ENCODE data around the gene SIRT5. TPM values are rescaled to one million over a fixed set of nuclear protein-coding genes. Genes with fewer than 3 reads are reported as not detected.

SIRT5 gene
- total RNA-seq, 2 donors from 2014 or later = 8.9 to 11.7 TPM

DNA sequence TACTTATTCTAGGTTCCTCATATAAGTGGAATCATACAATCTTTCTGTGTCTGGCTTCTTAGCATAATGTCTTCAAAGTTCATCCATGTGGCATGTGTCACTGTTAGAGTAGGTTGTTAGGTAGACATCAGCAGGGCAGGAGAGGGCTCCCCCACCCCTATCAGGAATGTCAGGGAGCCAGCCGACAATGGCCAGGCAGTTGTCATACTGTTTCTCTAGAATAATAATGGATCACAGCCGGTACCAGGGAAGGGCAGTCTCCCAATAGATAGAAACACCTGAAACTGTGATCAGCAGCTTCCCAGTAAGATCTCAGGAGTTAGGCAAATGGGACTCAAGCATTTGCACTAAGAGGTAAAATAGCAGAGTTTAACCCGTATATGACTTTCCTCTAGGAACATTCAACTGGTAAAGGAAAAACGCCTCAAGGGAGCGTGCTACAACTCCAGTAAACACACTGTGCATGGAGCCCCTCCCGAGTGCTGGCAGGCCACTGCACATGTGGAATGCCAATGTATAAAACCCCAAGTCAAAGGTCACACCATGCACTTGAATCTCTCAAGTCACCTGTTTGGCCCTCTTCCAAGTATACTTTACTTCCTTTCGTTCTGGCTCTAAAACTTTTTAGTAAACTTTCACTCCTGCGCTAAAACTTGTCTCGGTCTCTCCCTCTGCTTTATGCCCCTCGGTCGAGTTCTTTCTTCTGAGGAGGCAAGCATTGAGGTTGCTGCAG, 29.8 kb upstream of the SIRT5 start:
- no peak for DNase-seq (ENCODE audit: low spot score)
- intact Hi-C loops (cut with DNase I) = no loop called here

DNA sequence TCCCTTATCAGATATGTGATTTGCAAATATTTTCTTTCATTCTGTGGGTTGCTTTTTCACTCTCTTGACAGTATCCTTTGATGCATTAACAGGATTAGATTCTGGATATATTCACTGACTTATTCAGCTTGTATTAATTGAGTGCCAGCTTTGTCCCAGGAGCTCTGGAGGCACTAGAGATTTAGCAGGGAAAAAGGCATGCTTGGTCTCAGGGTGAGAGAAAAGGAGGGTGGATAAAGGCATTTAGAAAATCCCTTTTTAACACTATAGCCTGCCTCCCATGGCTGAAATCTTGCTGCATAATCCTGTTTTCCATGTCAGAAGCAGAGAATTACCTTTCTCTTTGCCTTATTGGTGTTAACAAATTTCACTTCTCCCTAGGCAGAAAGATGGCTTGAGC, 28.5 kb upstream of the SIRT5 start:
- DNase-seq (ENCODE audit: low spot score) = no peak
- intact Hi-C loops (cut with DNase I) = no loop called here

DNA sequence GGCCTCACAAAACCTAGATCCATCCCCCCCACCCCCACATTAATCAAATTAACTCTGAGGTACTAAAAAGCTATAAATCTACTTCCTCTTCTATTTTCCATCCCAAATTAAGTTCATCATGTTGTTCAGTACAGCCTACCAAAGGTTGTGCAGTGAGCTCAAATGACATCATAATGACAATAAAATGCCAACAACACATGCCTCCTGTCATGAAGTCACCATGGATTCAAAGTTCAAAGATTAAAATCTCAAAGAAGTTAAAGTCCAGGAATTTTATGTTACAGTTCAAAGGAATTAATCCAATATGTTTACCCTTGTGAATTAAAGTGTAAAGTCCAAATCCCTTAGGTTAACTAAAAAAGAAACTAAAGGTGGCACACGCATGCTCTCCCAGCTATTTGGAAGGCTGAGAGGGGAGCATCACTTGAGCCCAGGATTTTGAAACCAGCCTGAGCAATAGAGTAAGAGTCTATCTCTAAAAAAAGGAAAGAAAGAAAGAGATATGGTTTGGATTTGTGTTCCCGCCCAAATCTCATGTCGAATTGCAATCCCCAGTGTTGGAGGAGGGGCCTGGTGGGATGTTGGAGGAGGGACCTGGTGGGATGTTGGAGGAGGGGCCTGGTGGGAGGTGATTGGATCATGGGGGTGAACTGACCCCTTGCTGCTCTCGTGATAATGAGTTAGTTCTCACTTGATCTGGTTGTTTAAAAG, 25.7 kb upstream of the SIRT5 start:
- intact Hi-C loops (cut with DNase I) = no loop called here
- no peak for DNase-seq (ENCODE audit: low spot score)

DNA sequence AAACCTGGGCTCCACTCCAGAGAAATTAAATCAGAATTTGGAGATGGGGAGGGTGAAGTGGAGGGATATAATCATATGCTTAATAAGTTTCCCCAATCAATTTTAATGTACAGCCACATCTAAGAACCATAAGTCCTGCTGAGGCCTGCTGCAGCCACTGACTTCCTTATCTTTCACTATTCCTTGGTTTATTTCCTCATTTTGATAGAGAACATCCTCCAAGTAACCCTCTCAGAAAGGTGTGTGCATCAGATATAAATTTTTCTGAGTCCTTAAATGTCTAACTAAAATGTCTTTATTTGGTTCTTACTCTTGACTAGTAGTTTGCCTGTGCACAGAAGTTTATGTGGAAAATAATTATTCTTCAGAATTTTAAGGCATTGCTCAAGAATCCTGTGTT, 23.7 kb upstream of the SIRT5 start:
- intact Hi-C loops (cut with DNase I) = no loop called here
- no peak for DNase-seq (ENCODE audit: low spot score)

DNA sequence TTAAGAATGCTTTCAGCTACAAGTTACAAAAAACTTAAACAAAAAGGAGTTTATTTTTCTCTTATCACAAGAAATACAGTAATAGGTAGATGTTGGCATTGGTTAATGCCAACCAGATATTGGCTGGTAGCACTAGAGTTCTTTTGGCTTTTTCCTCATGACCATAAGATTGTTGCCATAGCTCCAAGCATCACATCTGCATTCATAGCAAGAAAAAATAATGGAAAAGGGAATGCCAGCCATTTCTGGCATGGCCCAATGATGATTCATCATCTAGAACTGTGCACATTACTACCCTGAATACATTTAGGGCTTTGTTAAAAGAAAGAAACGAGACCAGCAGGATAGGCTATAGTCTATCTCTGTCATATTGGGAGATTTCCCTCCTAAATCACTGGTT, 20.8 kb upstream of the SIRT5 start:
- DNase-seq (ENCODE audit: low spot score) = no peak
- intact Hi-C loops (cut with DNase I) = no loop called here

DNA sequence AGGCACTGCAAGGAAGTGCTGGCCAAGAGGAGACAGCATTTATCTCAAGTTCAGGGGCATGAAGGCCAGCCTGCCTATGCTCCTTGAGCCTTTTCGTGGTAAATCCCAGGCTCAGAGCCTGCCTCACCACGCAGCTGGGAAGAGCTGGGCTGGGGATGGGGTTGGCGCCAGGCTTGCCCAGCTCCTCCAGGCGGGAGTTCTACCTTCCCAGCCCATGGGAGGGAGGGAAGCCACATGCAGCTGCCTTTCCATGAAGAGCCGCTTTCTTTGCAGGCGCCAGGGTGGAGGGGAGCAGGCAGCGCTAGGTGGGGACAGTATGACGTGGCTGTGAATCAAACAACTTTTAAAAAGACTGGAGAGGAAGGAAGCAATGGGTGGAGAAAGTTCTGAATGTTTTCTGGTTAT, 19.5 kb upstream of the SIRT5 start:
- intact Hi-C loops (cut with DNase I) = no loop called here

DNA sequence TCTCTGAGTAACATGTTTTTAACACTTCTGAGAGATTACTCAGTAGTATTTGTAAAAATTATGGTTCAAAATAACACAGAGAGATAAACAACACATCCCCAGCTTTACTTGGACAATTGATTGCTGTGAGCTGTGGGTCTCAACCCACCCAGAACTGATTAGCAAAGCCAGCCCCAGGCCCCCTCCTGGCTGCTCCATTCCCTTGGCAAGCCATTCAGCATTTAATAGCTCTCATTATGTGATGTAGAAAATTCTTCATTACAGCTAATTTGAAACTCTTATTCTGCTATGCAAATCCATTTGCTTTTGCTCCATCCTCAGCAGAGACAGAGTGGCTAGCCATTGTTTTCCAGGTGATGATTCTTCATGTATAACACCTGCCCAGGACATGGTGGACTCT, 16.6 kb upstream of the SIRT5 start:
- DNase-seq (ENCODE audit: low spot score) = no peak
- intact Hi-C loops (cut with DNase I) = no loop called here

More for the DNA sequence above, 19.5 kb upstream of the SIRT5 start:
- DNase-seq (ENCODE audit: low spot score) = no peak

DNA sequence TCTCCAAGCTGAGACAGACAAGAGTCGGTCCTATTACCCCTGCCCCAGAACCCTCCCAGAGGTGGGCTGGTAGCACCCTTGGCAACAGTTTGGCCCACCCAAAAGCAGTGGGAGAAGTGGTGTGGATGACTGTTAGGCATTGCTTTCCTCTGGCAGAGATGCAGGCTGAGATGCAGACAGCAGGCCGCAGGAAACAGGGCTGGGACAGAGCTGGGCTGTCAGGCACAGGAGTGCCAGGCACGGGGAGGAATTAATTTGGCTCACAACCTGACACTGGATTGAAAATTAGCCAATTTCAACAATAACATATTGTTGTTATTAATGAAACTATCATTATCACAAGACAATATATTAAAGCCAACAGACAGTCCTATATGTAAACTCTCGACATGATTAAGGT, 15.7 kb upstream of the SIRT5 start:
- DNase-seq (ENCODE audit: low spot score) = no peak
- intact Hi-C loops (cut with DNase I) = no loop called here

DNA sequence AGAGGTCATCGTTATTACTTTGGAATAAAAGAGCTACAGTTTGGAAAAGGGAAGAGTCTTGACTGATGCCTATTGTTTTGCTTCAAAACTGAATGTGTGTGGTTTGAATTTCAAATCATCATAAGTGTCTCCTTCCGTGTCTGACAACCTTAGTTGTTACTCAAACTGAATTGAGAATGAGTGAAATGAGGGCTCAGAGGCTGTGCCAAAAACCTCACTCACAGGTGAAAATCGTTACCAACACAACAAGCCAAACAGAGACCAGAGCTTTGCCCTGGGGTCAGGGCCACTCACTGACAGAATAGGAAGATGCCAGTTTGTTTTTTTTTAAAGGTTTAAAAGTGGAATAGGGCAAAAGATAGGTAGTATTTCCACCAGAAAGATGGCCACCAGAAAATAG, 15.2 kb upstream of the SIRT5 start:
- DNase-seq (ENCODE audit: low spot score) = no peak
- intact Hi-C loops (cut with DNase I) = no loop called here

DNA sequence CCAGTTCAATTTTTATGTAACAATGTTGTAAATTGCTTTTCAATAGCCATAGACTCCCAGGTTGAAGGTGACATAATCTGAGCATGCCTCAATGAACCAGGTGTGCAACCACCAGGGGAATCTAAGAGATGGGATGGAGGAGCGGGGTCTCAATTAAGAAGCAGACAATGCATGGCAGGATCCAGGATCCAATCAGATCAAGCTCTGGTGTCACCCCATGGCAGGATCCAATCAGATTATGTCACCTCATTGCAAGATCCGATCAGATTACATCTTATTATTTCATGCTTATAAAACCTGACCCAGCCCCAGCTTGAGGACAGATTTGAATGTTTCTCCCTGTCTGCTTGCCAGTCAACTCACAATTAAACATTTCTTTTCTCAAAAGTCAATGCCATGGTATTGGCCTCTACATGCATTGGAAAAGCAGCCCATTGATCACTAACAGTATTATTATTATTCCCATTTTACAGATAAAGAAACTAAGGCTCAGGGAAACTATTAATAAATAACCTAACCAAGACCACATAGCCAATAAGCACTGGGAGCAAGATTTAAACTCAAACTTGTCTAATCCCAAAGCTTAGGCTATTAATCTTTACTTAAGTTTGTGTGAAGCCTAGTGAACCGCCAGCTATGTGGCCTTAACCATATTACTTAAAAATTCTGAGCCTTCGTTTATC, 14.3 kb upstream of the SIRT5 start:
- no peak for DNase-seq (ENCODE audit: low spot score)
- intact Hi-C loops (cut with DNase I) = no loop called here

DNA sequence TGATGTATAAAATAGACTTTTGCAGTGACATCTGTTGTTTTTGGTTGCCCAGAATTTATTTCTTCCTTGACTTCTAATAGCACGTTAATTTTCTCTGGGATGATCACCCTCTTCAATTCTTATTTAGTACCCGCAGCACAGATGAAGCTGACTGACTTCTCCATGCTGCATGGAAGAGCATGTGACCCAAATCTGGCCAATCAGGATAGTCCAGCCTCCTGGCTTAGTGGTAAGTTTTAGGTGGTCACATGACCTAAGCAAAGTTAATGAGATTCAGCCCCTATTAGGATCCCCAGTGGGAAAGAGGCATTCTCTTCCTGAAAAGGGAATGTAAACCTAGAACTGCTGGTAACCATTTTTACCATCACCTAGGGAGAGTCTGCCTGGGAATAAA, 13.8 kb upstream of the SIRT5 start:
- intact Hi-C loops (cut with DNase I) = no loop called here
- no peak for DNase-seq (ENCODE audit: low spot score)

DNA sequence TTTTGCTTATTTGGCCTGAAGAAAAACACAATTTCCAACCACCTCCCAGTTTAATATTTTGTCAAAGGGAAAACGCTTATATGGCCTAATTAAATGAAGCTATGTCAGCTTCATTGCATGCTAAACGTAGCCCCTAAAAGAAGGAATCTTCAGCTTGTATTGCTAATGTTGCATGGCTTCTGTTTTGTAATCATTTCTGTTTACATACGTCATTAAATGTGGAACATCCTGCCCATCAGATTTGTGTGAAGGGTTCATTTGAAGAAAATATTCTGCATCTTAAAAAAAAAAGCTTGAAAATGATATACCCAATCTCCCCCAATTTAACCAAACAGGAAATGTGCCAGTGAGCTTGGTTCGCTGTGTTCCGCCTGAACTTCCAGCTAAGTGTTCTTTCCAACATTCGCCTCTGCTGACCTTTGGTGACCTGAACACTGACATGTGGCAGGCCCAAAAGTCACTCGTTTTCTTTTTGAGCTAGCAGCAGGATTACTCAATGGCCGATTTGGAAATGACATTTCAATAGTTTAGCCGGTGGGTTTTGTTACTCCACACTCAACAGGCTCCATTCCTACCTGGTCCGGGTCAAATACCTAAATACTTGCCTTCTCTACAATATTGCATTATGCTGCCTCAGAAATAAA, 12.7 kb upstream of the SIRT5 start:
- intact Hi-C loops (cut with DNase I) = no loop called here
- DNase-seq (ENCODE audit: low spot score) = no peak

DNA sequence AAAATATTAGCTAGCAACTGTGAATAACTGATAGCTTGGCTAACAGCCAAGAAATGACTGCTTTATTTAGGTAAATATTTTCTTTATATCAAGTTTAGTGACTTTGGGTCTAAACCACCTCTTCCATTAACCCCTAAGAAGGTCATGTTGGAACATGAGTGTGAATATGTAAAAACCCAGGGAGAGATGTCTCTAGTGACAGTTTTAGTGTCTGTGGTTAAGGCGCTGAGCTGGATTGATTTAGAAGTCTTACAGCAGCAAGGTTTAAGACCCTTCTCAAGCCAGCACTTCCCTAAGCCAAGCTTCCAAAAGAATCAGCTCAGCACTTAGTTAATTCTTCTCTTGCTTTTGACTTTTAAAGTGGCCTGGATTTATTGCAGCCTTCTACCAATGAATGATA, 11.4 kb upstream of the SIRT5 start:
- intact Hi-C loops (cut with DNase I) = no loop called here
- DNase-seq (ENCODE audit: low spot score) = no peak

DNA sequence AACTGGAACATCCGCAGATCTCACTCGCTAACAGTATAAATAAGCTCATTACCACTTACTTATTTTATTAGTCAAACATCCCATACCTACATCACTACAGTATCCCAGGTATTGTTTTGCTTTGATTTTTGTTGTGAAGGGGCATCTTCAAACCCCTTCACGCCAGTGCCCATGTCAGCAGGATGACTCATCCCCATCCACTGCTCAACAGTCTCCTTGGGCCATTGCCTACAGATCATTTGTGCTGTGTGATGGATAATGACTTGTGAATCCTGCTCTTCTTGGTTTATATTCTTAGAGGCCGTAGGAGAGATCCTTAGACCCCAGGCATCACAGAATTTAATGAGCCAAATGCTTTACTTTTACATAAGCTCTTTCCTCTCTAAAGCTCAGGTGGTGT, 8.5 kb upstream of the SIRT5 start:
- no peak for DNase-seq (ENCODE audit: low spot score)
- intact Hi-C loops (cut with DNase I) = no loop called here

DNA sequence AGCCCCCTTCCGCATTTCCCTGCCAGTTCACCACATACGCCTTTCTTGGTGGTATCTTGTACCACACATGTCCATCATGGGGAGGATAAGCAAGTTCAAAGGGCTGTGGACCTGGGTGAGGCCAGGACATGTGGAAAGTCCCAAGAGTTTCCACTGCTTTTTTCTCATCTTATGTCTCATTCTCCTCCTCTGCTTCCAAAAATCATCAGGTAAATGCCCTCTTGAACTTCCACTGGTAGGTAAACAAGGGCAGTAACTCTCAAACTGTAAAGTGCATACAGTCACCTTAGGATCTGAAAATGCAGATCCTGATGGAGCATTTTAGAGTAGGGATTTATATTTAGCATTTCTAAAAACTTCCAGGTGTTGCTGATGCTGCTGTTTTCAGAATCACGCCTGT, 7.9 kb upstream of the SIRT5 start:
- intact Hi-C loops (cut with DNase I) = no loop called here
- no peak for DNase-seq (ENCODE audit: low spot score)

DNA sequence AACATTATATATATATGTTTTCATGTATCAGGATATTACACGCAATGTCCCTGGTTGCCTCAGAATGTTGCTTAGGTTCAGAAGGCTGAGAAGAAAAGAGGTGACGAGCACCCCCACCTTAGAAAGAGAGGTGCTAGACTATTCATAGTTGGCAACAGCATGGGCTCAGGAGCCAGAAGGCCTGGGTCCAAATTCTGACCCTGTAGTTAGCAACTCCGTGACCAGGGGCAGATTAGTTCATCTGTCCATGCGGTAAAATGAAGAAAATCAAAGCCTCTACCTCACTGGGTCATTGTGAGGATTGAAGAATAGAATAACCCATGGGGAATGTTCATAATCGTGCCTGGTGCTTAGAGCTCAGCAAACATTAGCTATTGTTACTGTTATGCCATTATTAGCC, 5.4 kb upstream of the SIRT5 start:
- intact Hi-C loops (cut with DNase I) = no loop called here
- DNase-seq (ENCODE audit: low spot score) = no peak

DNA sequence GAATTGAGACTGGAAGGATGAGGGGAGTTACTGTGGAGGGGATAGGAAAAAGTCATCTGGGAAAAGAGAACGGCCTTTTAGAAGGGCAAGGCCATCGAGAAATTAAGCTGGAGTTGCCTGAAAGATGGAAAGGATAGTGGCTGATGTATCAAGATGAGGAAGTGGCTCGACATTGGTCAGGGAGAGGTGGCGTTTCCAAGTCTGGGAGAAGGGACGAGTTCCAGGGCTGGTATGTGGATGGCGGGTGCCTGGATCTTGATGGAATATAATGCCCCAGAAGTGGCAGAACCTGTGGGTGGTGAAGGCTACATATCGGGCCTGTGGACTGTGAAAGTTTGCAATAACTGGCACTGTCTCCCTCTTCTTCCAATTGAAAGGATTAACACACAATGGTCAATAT, 2.2 kb upstream of the SIRT5 start:
- intact Hi-C loops (cut with DNase I) = no loop called here

DNA sequence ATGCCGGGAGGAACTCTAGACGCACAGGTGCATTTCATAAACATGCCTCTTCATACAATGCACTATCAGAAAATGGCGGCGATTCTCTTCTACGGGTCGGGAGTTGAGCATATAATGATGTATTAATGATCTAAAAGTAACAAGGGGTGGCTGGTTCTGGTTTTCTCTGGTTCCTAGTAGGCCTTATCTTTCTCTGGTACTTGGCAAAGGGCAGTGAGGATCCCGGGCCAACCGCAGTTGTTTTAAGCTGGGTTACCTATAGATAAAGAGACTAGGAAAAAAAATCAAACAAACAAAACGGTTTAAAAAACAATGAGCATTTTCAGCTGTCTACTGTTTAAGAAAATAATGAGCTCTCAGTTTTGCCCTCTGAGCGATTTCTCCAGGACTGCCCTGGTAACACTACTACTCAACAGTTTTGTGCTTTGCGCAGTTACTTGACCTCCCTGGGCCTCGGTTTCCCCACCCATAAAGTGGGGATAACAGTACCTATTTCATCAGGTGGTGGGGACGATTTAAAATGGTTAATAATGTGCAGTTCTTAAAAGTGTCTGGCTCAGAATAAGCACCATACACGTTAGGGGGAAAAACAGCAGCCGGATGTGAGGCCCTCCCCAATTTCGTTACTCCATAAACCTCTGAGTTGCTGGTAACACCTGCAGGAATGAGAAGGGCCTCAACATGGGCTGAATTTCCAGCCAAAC, 1.3 kb upstream of the SIRT5 start:
- intact Hi-C loops (cut with DNase I) = no loop called here
- no peak for DNase-seq (ENCODE audit: low spot score)

More for the DNA sequence above, 2.2 kb upstream of the SIRT5 start:
- DNase-seq (ENCODE audit: low spot score) = no peak

DNA sequence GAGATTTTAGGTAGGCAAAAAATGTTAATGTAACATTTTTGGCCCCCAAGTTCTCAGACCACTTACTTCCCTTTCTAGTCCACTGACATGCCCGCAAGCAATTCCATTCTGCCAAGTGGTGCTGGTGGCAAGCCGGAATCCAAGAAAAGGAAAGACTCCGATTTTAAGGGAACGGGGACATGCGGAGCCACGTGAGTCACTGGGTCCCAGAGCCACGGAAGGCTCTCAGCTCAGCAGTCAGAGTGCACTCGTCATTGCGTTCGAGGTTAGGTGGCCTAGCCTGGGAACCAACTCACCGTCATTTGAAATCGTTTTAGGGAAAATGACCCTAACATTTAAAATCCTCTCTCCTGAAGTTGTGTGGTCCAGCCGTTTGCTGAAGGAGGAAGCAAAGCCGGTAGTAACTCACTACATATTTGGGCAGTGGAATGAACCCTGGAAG, 711 bp upstream of the SIRT5 start:
- intact Hi-C loops (cut with DNase I) = no loop called here

DNA sequence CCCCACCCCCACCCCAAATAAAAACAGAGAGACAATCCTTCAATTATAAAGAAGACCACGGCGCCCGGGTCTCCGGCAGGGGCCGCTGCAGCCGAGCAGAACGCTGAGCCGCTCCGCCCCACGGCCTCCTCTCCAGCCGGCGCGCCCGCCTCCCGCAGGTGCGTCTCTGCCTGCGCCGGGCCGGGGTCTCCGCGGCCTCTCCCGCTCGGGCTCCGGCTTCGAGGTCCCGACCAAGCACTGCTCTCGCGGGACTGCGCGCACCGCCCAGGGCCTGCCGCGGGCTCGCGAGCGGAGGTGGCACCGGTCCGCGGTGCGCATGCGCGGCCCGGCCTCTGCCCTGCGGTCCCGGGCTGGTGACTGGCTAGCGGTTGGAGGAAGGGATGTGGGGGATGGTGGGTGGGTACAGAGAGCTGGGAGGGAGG, 241 bp upstream of the SIRT5 start:
- DNase-seq (ENCODE audit: low spot score) = peak; percentile 96
- intact Hi-C loops (cut with DNase I) = no loop called here

More for the DNA sequence above, 711 bp upstream of the SIRT5 start:
- DNase-seq (ENCODE audit: low spot score) = no peak

Data from posterior vena cava (tissue), 2 donors.